ENCODE results near the gene CCDC172. TPM values are rescaled to one million over a fixed set of nuclear protein-coding genes. Genes with fewer than 3 reads are reported as not detected.

Gene CCDC172
- total RNA-seq, 4 donors from 2014 or later = not detected

- TF ChIP-seq POLR2A (IDR thresholded peaks at IDR 0.05) (no peak), CTCF (IDR thresholded peaks at IDR 0.05) (no peak)
- no peaks in the 10 kb centered on the region for H3K36me3 ChIP-seq
- no peak overlapping the region for H3K4me3 ChIP-seq
- H3K4me1 ChIP-seq = no peaks in the 10 kb centered on the region
- H3K27me3 ChIP-seq = no peaks in the 10 kb centered on the region
- no peak overlapping the region for H3K27ac ChIP-seq
- DNase-seq = no peak
- no peaks in the 10 kb centered on the region for H3K9me3 ChIP-seq
- intact Hi-C loops (cut with DNase I; ENCODE audit: low total_unique reads) = no loop called here
Observed at GRCh38 chr10:116311706-116312490, 12.3 kb upstream of the CCDC172 start.

- intact Hi-C loops (cut with DNase I; ENCODE audit: low total_unique reads) = no loop called here
- H3K4me3 ChIP-seq = no peak overlapping the region
- TF ChIP-seq POLR2A (IDR thresholded peaks at IDR 0.05) (no peak), CTCF (IDR thresholded peaks at IDR 0.05) (no peak)
- no peaks in the 10 kb centered on the region for H3K36me3 ChIP-seq
- no peak overlapping the region for H3K27ac ChIP-seq
- H3K27me3 ChIP-seq = no peaks in the 10 kb centered on the region
- H3K9me3 ChIP-seq = no peaks in the 10 kb centered on the region
- H3K4me1 ChIP-seq = no peaks in the 10 kb centered on the region
- DNase-seq = no peak
Observed at GRCh38 chr10:116312548-116312947, 11.7 kb upstream of the CCDC172 start.

GRCh38 chr10:116316503-116316902 lies 7.7 kb upstream of the CCDC172 start:
- Histone ChIP-seq H3K4me1 (no peaks in the 10 kb centered on the region), H3K27me3 (no peaks in the 10 kb centered on the region), H3K9me3 (no peaks in the 10 kb centered on the region), H3K27ac (no peak overlapping the region), H3K36me3 (no peaks in the 10 kb centered on the region), H3K4me3 (no peak overlapping the region)
- no peak for DNase-seq
- intact Hi-C loops (cut with DNase I; ENCODE audit: low total_unique reads) = no loop called here
- TF ChIP-seq POLR2A (IDR thresholded peaks at IDR 0.05) (no peak), CTCF (IDR thresholded peaks at IDR 0.05) (no peak)

- H3K27ac ChIP-seq = no peak overlapping the region
- DNase-seq = no peak
- intact Hi-C loops (cut with DNase I; ENCODE audit: low total_unique reads) = no loop called here
- H3K9me3 ChIP-seq = no peaks in the 10 kb centered on the region
- no peaks in the 10 kb centered on the region for H3K27me3 ChIP-seq
- TF ChIP-seq CTCF (IDR thresholded peaks at IDR 0.05) (no peak), POLR2A (IDR thresholded peaks at IDR 0.05) (no peak)
- no peaks in the 10 kb centered on the region for H3K4me1 ChIP-seq
- no peaks in the 10 kb centered on the region for H3K36me3 ChIP-seq
- H3K4me3 ChIP-seq = no peak overlapping the region
Observed at GRCh38 chr10:116324951-116325635, 845 bp downstream of the CCDC172 start.

- TF ChIP-seq CTCF (IDR thresholded peaks at IDR 0.05) (no peak), POLR2A (IDR thresholded peaks at IDR 0.05) (no peak)
- DNase-seq = no peak
- Histone ChIP-seq H3K27ac (no peak overlapping the region), H3K4me1 (no peaks in the 10 kb centered on the region), H3K27me3 (no peaks in the 10 kb centered on the region), H3K36me3 (no peaks in the 10 kb centered on the region), H3K4me3 (no peak overlapping the region), H3K9me3 (no peaks in the 10 kb centered on the region)
- intact Hi-C loops (cut with DNase I; ENCODE audit: low total_unique reads) = no loop called here
Observed at GRCh38 chr10:116325987-116326386, 1.7 kb downstream of the CCDC172 start.

Data from uterus (tissue), 4 donors.